Skeletal muscle satellite cell (primary cell): ENCODE data around the gene LEKR1. TPM values are rescaled to one million over a fixed set of nuclear protein-coding genes. Genes with fewer than 3 reads are reported as not detected.

ENCODE experiments used
- H3K27me3 ChIP-seq: 2 replicates; pipeline ENCODE4 v1.7.0; 2013; ENCODE audit warnings: low read length; ENCODE audit not compliant: control insufficient read depth, insufficient read depth
- H3K36me3 ChIP-seq: 2 replicates; pipeline ENCODE4 v1.7.0; 2013; ENCODE audit warnings: mild to moderate bottlenecking, control low read depth, low read length; ENCODE audit not compliant: insufficient read depth
- H3K4me1 ChIP-seq: 2 replicates; pipeline ENCODE4 v1.7.0; 2013; ENCODE audit warnings: low read length; ENCODE audit not compliant: control insufficient read depth, insufficient read depth
- H3K4me2 ChIP-seq: 2 replicates; pipeline ENCODE4 v1.7.0; 2013; ENCODE audit warnings: mild to moderate bottlenecking, low read length
- H3K4me3 ChIP-seq: 2 replicates; pipeline ENCODE4 v1.7.0; 2013; ENCODE audit warnings: low read length
- H3K9ac ChIP-seq: 2 replicates; pipeline ENCODE4 v1.7.0; 2013; ENCODE audit warnings: mild to moderate bottlenecking, low read depth, low read length, moderate library complexity
- H3K9me3 ChIP-seq: replicated peaks from 2 replicates; pipeline ENCODE4 v1.7.0; 2013; ENCODE audit warnings: mild to moderate bottlenecking, control low read depth, low read length
- total RNA-seq: library from RNA; depleted of rRNA; stranded (reverse); fragments of >200 nt; gene quantifications from 2 replicates; pipeline ENCODE4 v1.2.3, GENCODE V29; 2012; rRNA removed

Gene LEKR1
- total RNA-seq, result 0.44 TPM in 1 of 2 replicates, not detected in the other

DNA sequence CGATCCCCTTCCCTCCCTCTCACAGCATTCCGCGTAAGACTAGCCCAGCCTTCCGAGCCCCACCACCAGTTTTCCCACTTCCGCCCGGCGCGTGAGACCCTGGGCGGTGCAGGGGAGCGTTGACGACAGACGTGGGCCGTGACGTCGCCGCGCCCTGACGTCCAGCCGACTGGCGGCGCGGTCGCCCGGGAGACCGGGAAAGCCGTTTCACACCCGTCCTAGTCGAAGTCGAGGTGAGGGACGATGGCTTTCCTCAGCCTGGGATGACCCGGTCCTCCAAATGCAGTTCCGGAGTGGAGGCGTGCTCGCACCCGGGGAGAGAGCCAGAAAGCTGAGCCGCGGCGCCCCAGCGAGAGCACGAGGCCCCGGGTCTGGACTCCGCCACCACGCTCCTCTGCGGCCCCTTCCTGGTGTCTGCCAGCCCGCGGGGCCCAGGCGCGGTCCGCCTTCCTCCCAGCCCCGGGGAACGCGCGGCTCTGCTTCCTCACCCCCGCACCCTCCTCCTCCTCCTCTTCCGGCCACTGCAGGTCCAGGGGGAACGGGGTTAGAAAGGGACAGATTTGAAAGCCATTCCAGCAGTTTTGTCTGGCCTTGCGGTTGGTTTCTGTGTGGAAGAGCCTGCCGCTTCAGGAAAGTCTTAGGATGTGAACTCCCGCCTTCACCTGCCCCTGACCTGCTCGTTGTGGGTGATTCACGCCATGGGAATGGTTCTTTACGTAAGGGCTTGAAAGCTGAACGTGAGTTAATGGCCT lies at the start of gene LEKR1:
Gene LEKR1 (plus strand): TSS at position 210 of the 752 bp plus-strand sequence. CDS start 2,977 bp downstream, outside the sequence.
- Histone ChIP-seq H3K36me3 (no peaks in the 10 kb centered on the region), H3K4me1 (peaks cover 22% of the 10 kb centered on the region), H3K9ac (peak within 1 kb of the TSS; percentile 92)

DNA sequence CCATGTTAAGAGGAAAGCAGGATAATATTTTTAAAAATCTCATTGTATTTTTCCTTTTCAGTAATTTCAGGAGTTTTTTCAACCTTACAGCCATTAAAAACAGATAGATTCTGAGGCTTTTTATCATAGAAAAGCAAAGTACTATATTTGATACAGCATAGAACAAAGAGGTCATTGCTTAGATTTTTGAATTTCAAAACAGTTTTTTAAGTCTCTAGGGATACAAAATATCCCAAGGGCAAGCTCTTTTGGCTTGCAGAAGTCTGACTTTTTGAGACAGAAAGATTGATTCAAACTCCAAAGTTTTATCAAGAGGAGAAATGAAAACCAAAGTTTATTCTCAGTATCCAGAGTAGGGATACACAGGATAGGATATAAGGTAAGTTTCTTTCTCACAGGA lies 49.3 kb upstream of the LEKR1 start:
- H3K9me3 ChIP-seq, result no peaks in the 10 kb centered on the region
- no peak overlapping the region for H3K4me2 ChIP-seq
- no peaks in the 10 kb centered on the region for H3K27me3 ChIP-seq
- no peak overlapping the region for H3K9ac ChIP-seq
- no peaks in the 10 kb centered on the region for H3K36me3 ChIP-seq
- peaks cover 22% of the 10 kb centered on the region for H3K4me1 ChIP-seq
- H3K4me3 ChIP-seq, result no peak overlapping the region

More for the DNA sequence above, at the start of gene LEKR1:
- H3K9me3 ChIP-seq, result no peaks in the 10 kb centered on the region
- H3K4me2 ChIP-seq, result peak within 1 kb of the TSS; percentile 87
- no peaks in the 10 kb centered on the region for H3K27me3 ChIP-seq
- peak within 1 kb of the TSS; percentile 71 for H3K4me3 ChIP-seq

DNA sequence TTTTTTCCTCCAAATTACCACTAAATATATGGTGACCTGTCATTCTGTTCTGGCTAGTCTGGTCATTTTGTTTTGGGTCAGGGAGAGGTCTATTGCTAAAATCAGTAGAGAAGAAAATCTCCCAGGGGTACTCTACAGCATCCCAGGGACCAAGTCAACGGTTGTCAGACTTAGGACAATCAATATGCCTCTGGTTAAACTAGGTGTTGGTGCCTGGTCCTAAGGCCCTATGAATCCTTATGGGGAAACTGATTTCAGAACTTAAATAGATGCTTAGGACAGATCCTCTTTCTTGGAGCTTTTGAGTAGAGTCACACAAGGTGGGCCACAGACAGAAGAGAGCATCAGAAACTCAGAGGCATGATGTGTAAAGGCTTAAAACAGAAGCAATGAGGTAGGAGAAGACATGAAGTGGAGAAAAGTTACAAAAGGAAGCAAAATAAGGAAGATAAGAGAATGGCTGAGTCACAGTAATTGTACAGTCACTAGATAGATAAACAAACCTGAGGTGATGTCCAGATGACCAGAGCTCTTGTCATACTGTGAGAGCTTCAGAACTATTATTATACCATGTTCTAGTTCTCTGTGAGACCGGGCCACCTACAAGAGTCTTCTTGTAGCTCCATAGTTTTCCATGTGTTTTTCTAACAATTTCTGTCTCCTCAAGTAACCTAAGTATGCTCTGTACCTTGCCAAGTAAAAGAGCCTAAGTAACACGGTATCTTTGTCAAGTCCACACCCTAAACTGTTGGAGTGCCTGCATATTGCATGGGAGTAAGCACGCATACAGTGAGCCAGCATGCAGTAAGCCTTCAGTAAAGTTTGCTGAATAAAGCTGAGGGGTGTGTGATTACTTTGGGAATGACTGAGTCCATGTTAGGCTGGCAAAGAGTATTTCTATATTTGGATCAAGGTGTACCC lies 44.6 kb upstream of the LEKR1 start:
- Histone ChIP-seq H3K4me3 (no peak overlapping the region), H3K27me3 (no peaks in the 10 kb centered on the region), H3K9ac (peak overlapping the region; percentile 84), H3K4me1 (peaks cover 52% of the 10 kb centered on the region), H3K4me2 (no peak overlapping the region), H3K36me3 (no peaks in the 10 kb centered on the region), H3K9me3 (no peaks in the 10 kb centered on the region)

DNA sequence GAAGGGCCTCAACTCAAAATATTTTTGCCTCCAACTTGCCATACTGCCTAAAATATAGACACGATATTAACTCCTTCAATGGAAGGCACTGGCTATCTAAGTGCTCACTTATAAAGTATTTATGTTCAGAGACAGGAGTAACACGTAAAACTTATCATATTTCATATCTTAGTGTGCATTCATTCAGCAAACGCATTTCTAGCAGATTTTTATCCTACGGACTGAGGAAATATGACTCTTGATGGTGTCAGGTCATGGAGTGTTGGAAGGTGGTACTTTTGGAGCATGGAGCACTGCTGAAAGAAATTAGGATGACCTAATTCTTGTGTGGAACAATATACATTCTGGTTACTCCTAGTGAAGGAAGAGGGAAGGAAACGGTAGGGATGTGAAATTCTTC lies 43.8 kb upstream of the LEKR1 start:
- H3K9me3 ChIP-seq, result no peaks in the 10 kb centered on the region
- no peaks in the 10 kb centered on the region for H3K36me3 ChIP-seq
- peaks cover 55% of the 10 kb centered on the region for H3K4me1 ChIP-seq
- no peak overlapping the region for H3K4me3 ChIP-seq
- no peak overlapping the region for H3K4me2 ChIP-seq
- H3K27me3 ChIP-seq, result no peaks in the 10 kb centered on the region
- H3K9ac ChIP-seq, result peak overlapping the region; percentile 84

DNA sequence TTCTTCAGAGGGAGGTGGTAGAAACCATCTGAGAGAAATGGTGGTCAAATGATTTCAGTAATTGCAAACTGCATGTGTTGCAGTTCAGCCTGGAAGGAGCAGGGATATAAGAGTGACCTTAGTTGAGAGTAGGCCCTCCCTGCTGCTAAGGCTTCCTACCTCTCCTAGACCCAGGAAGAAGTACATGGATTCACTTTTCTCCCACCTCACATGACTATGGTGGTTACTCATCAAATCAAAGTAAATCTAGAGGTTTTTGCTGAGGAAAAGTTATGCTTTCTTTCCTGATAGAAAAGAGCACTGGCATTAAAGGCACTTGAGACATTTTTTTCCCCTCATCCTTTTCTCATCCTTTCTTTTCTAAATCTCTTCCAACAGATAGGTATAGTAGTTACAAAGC lies 43.2 kb upstream of the LEKR1 start:
- H3K4me3 ChIP-seq, result no peak overlapping the region
- H3K4me1 ChIP-seq, result peaks cover 61% of the 10 kb centered on the region
- no peaks in the 10 kb centered on the region for H3K9me3 ChIP-seq
- H3K36me3 ChIP-seq, result no peaks in the 10 kb centered on the region
- no peaks in the 10 kb centered on the region for H3K27me3 ChIP-seq
- H3K4me2 ChIP-seq, result no peak overlapping the region
- peak overlapping the region; percentile 84 for H3K9ac ChIP-seq

DNA sequence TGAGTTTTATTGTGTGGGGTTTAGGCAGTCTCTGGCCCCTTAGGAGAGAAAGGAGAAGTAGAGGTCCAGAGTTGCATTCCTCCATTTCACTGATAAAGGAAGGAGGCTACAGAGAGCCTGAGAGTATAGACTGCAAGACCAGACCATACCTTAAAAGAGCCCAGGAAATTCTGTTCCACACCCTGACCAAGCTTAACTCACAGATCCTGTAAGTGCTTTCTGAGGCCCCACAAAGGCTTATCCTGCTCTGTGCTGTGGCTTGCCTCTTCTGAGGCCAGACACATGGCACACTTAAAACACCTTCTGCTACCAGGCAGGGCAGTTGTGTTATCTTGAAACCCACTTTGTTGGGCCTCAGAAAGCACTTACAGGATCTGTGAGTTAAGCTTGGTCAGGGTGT lies 39.2 kb upstream of the LEKR1 start:
- peaks cover 87% of the 10 kb centered on the region for H3K4me1 ChIP-seq
- H3K36me3 ChIP-seq, result no peaks in the 10 kb centered on the region
- no peak overlapping the region for H3K4me2 ChIP-seq
- no peaks in the 10 kb centered on the region for H3K9me3 ChIP-seq
- no peak overlapping the region for H3K4me3 ChIP-seq
- peak overlapping the region; percentile 77 for H3K9ac ChIP-seq
- H3K27me3 ChIP-seq, result no peaks in the 10 kb centered on the region

DNA sequence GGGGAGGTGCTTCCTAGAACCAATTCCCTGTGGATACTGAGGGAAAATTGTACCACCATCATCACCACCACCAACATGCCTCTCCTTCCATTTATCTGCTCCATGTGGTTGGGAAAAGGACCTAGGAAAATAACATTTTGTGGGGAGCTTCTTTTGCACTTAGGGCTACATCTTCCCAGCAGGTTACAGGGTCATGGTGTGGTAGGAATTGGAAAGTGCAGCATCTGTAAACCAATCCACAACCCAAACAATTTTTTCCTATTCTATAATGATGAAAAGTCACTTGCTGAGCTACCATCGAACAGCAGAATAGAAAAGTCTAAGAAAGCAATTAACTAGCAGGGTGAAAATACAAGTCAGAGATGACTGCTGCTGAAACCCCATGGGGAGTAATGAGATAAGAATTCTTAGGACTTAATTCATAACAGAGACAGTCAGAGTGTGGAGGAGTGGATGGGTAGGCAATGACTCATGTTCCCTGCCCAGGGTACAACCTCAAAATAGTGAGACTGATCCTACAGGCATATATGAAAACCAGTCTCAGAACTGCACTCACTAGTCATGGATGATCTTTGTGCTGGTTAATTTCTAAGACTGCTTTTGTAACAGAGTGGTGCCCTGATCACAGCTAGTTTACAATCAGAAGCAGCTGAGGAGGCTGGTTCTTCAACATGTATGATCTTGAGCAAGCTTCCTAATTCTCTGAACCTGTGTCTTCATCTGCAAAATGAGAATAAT lies 38.1 kb upstream of the LEKR1 start:
- Histone ChIP-seq H3K4me2 (peak overlapping the region; percentile 63), H3K4me1 (peaks cover 87% of the 10 kb centered on the region), H3K9ac (peak overlapping the region; percentile 84), H3K36me3 (no peaks in the 10 kb centered on the region), H3K4me3 (peak overlapping the region; percentile 6), H3K9me3 (no peaks in the 10 kb centered on the region), H3K27me3 (no peaks in the 10 kb centered on the region)

DNA sequence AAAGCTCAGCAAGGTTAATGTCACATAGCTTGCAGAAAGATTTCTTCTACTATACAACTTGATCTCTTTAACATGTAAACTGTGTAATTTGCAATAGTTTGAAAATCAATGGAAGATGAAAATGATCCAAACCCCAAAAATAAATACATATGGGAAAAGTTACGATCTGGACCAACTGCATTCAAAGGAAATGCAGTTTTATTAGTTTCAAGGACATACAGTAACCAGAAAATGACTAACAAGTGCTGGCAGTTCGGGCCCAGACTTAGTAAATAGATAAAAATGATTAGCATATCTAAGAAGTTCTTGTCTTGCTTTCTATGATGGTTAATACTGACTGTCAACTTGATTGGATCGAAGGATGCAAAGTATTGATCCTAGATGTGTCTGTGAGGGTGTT lies 37.3 kb upstream of the LEKR1 start:
- Histone ChIP-seq H3K9me3 (no peaks in the 10 kb centered on the region), H3K9ac (peak overlapping the region; percentile 84), H3K4me2 (peak overlapping the region; percentile 63), H3K27me3 (no peaks in the 10 kb centered on the region), H3K4me3 (peak overlapping the region; percentile 6), H3K36me3 (no peaks in the 10 kb centered on the region), H3K4me1 (peaks cover 87% of the 10 kb centered on the region)

DNA sequence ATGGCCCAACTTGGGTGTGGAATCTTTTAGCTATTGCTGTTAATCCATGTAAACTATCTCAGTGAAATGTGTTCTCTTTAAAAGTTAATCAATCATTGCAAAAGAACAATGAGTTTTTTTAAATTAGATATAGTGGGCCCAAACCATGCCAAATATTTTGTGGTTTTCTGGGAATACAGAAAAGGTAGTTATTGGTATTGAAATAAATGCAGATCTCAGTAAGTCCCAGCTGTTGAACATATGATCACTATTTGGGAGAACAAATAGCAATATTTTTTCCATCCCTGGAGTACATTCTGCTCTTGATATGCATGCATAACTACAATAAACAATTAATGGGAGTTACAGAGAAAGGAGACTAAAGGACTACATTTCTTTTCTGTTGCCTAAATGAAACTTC lies 36.0 kb upstream of the LEKR1 start:
- H3K4me1 ChIP-seq, result peaks cover 84% of the 10 kb centered on the region
- no peaks in the 10 kb centered on the region for H3K36me3 ChIP-seq
- peak overlapping the region; percentile 39 for H3K4me2 ChIP-seq
- H3K9ac ChIP-seq, result peak overlapping the region; percentile 84
- H3K4me3 ChIP-seq, result peak overlapping the region; percentile 18
- H3K27me3 ChIP-seq, result no peaks in the 10 kb centered on the region
- H3K9me3 ChIP-seq, result no peaks in the 10 kb centered on the region

DNA sequence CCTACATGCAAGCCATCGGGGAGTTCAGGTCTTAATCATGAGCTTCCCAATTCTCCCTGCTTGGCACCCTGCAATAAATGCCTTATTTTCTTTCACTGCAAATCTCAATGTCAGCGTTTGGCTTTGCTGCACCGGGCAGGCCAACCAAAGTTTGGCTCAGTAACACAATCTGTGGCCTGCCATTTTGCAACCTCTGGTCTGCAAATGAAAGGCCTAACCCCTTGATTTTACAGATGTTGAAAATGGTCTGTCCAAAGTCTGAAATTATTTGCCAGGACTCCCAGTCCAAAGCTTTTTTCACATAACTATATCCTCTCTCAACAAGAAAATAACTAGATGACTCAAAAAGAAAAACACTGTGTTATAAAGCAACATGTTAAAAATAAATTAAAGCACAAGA lies 34.0 kb upstream of the LEKR1 start:
- H3K4me2 ChIP-seq, result peak overlapping the region; percentile 5
- peaks cover 82% of the 10 kb centered on the region for H3K4me1 ChIP-seq
- H3K9me3 ChIP-seq, result no peaks in the 10 kb centered on the region
- peak overlapping the region; percentile 68 for H3K9ac ChIP-seq
- no peak overlapping the region for H3K4me3 ChIP-seq
- no peaks in the 10 kb centered on the region for H3K27me3 ChIP-seq
- H3K36me3 ChIP-seq, result no peaks in the 10 kb centered on the region

DNA sequence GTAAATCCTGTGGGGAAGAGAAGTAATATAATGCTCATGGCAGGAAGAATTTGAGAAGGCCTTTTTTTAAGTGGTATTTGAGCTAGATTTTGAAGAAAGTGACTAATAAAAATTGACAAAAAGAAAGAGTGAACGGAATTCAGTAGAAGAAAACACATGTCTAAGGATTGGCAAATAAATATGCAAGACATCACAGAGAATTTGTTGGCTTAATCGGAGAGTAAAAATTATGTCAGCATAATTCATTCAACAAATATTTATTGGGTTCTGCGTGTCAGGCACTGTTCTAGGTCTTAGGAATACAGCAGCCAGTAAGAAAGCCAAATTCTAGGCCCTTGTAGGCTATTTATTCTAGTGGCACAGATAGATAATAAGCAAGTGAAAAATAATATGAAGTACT lies 33.6 kb upstream of the LEKR1 start:
- Histone ChIP-seq H3K27me3 (no peaks in the 10 kb centered on the region), H3K36me3 (no peaks in the 10 kb centered on the region), H3K4me1 (peaks cover 77% of the 10 kb centered on the region), H3K4me3 (no peak overlapping the region), H3K4me2 (peak overlapping the region; percentile 5), H3K9me3 (no peaks in the 10 kb centered on the region), H3K9ac (peak overlapping the region; percentile 68)
